ENCODE measurements around the gene BTBD7. TPM values are rescaled to one million over a fixed set of nuclear protein-coding genes. Genes with fewer than 3 reads are reported as not detected.

The BTBD7 gene
- total and polyA plus RNA-seq, 3 experiments from 2014 or later = 9.6 to 25.7 (median 25.2) TPM

- Mint-ChIP-seq H3K9me3 (no peaks in the 10 kb centered on the region), H3K4me3 (no peak overlapping the region), H3K4me1 (peaks cover 18 to 57% (median 34%) of the 10 kb centered on the region in 3 donors), H3K27ac (peak overlapping the region in 2 of 8 donors; percentile 7 to 34), H3K27me3 (peaks cover 0 to 1% of the 10 kb centered on the region in 2 donors), H3K36me3 (peaks cover 0 to 38% (median 5%) of the 10 kb centered on the region in 3 donors)
- DNase-seq = no peak
- POLR2A ChIA-PET = interaction anchor here (0.6 kb wide), 1 partner anchor 399 kb away, joined by 5 read pairs; no protein-coding TSS in a partner anchor
- Histone ChIP-seq H3K9me3 (ENCODE audit: low read length) (no peaks in the 10 kb centered on the region), H3K4me1 (ENCODE audit: insufficient read depth, low read length) (no peaks in the 10 kb centered on the region), H3K27me3 (ENCODE audit: insufficient read depth, low read length, poor library complexity, severe bottlenecking) (no peaks in the 10 kb centered on the region), H3K36me3 (ENCODE audit: insufficient read depth, low read length) (no peaks in the 10 kb centered on the region), H3K4me3 (ENCODE audit: low read length) (no peak overlapping the region), H3K27ac (ENCODE audit: low read depth, low read length) (no peak overlapping the region)
- CTCF ChIA-PET = no interaction called here
These were observed 63.3 kb downstream of the BTBD7 start for GRCh38 chr14:93269341-93270068.

- CTCF ChIA-PET = no interaction called here
- peak overlapping the region in 2 of 8 donors; percentile 1 to 88 for H3K27ac Mint-ChIP-seq
These were observed 64.4 kb downstream of the BTBD7 start for GRCh38 chr14:93268406-93268805.

GRCh38 chr14:93267149-93267711 is 65.6 kb downstream of the BTBD7 start:
- H3K4me1 Mint-ChIP-seq = peaks cover 27 to 59% (median 44%) of the 10 kb centered on the region in 3 donors
- Histone ChIP-seq H3K27ac (ENCODE audit: low read depth, low read length) (no peak overlapping the region), H3K4me3 (ENCODE audit: low read length) (no peak overlapping the region), H3K9me3 (ENCODE audit: low read length) (no peaks in the 10 kb centered on the region), H3K27me3 (ENCODE audit: insufficient read depth, low read length, poor library complexity, severe bottlenecking) (no peaks in the 10 kb centered on the region), H3K36me3 (ENCODE audit: insufficient read depth, low read length) (peaks cover 9% of the 10 kb centered on the region), H3K4me1 (ENCODE audit: insufficient read depth, low read length) (no peaks in the 10 kb centered on the region)
- DNase-seq = no peak
- ChIA-PET POLR2A (no interaction called here), CTCF (no interaction called here)
- no peak overlapping the region for H3K4me3 Mint-ChIP-seq
- no peaks in the 10 kb centered on the region for H3K9me3 Mint-ChIP-seq
- peak overlapping the region in 4 of 8 donors; percentile 1 to 56 (median 22) for H3K27ac Mint-ChIP-seq
- H3K27me3 Mint-ChIP-seq = no peaks in the 10 kb centered on the region
- H3K36me3 Mint-ChIP-seq = peaks cover 6 to 43% (median 10%) of the 10 kb centered on the region in 3 donors

More at GRCh38 chr14:93268406-93268805, 64.4 kb downstream of the BTBD7 start:
- Histone ChIP-seq H3K27ac (ENCODE audit: low read depth, low read length) (no peak overlapping the region), H3K4me3 (ENCODE audit: low read length) (no peak overlapping the region), H3K9me3 (ENCODE audit: low read length) (no peaks in the 10 kb centered on the region), H3K4me1 (ENCODE audit: insufficient read depth, low read length) (no peaks in the 10 kb centered on the region), H3K27me3 (ENCODE audit: insufficient read depth, low read length, poor library complexity, severe bottlenecking) (no peaks in the 10 kb centered on the region), H3K36me3 (ENCODE audit: insufficient read depth, low read length) (peaks cover 7% of the 10 kb centered on the region)
- DNase-seq = no peak
- POLR2A ChIA-PET = no interaction called here
- Mint-ChIP-seq H3K4me1 (peaks cover 25 to 60% (median 45%) of the 10 kb centered on the region in 3 donors), H3K9me3 (no peaks in the 10 kb centered on the region), H3K36me3 (peaks cover 3 to 41% (median 7%) of the 10 kb centered on the region in 3 donors), H3K4me3 (no peak overlapping the region), H3K27me3 (peaks cover 0 to 1% of the 10 kb centered on the region in 2 donors)

DNA sequence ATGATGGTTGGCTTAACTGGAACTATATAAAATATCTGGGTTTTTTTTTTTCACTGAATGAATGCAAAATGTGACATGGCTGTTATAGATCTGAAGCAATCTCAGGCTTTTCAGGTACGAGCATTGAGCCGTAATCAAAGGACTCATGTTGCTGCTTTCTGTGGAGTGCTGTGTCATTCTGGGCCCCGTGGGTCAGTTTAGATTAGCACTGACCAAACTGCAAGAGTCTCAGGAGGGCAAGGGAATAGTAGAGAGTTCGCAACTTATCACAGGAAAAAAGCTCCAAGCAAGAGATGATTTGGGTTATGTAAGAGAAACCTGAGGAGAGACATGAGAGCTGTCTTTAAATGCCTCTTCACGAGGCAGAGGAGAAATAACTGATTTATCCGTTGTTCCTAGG is 66.7 kb downstream of the BTBD7 start:
- Mint-ChIP-seq H3K4me1 (peaks cover 27 to 58% (median 42%) of the 10 kb centered on the region in 3 donors), H3K36me3 (peaks cover 6 to 45% (median 12%) of the 10 kb centered on the region in 3 donors), H3K27me3 (no peaks in the 10 kb centered on the region), H3K4me3 (no peak overlapping the region), H3K27ac (no peak overlapping the region), H3K9me3 (no peaks in the 10 kb centered on the region)
- no peaks in the 10 kb centered on the region for H3K4me1 ChIP-seq (ENCODE audit: insufficient read depth, low read length)
- POLR2A ChIA-PET = no interaction called here
- no peaks in the 10 kb centered on the region for H3K9me3 ChIP-seq (ENCODE audit: low read length)
- H3K36me3 ChIP-seq (ENCODE audit: insufficient read depth, low read length) = peaks cover 9% of the 10 kb centered on the region
- no peak for DNase-seq
- H3K27ac ChIP-seq (ENCODE audit: low read depth, low read length) = no peak overlapping the region
- CTCF ChIA-PET = no interaction called here
- no peaks in the 10 kb centered on the region for H3K27me3 ChIP-seq (ENCODE audit: insufficient read depth, low read length, poor library complexity, severe bottlenecking)
- no peak overlapping the region for H3K4me3 ChIP-seq (ENCODE audit: low read length)

- Mint-ChIP-seq H3K27ac (peak overlapping the region in 2 of 8 donors; percentile 7 to 86), H3K9me3 (no peaks in the 10 kb centered on the region), H3K4me1 (peaks cover 24 to 44% (median 32%) of the 10 kb centered on the region in 3 donors), H3K36me3 (peaks cover 6 to 59% (median 13%) of the 10 kb centered on the region in 3 donors), H3K4me3 (no peak overlapping the region), H3K27me3 (no peaks in the 10 kb centered on the region)
- H3K4me1 ChIP-seq (ENCODE audit: insufficient read depth, low read length) = no peaks in the 10 kb centered on the region
- H3K4me3 ChIP-seq (ENCODE audit: low read length) = no peak overlapping the region
- H3K9me3 ChIP-seq (ENCODE audit: low read length) = no peaks in the 10 kb centered on the region
- DNase-seq = no peak
- H3K36me3 ChIP-seq (ENCODE audit: insufficient read depth, low read length) = peaks cover 16% of the 10 kb centered on the region
- H3K27ac ChIP-seq (ENCODE audit: low read depth, low read length) = no peak overlapping the region
- POLR2A ChIA-PET = no interaction called here
- CTCF ChIA-PET = interaction anchor here (1.3 kb wide), 1 partner anchor 13 kb away, joined by 4 read pairs; no protein-coding TSS in a partner anchor
- H3K27me3 ChIP-seq (ENCODE audit: insufficient read depth, low read length, poor library complexity, severe bottlenecking) = no peaks in the 10 kb centered on the region
These were observed 69.4 kb downstream of the BTBD7 start for GRCh38 chr14:93263416-93263815.

GRCh38 chr14:93262446-93262845 is 70.4 kb downstream of the BTBD7 start:
- Mint-ChIP-seq H3K36me3 (peaks cover 6 to 59% (median 13%) of the 10 kb centered on the region in 3 donors), H3K9me3 (no peaks in the 10 kb centered on the region), H3K27me3 (no peaks in the 10 kb centered on the region), H3K4me1 (peaks cover 18 to 37% (median 28%) of the 10 kb centered on the region in 3 donors), H3K4me3 (no peak overlapping the region), H3K27ac (peak overlapping the region in 2 of 8 donors; percentile 6 to 27)
- H3K27ac ChIP-seq (ENCODE audit: low read depth, low read length) = no peak overlapping the region
- H3K4me1 ChIP-seq (ENCODE audit: insufficient read depth, low read length) = no peaks in the 10 kb centered on the region
- POLR2A ChIA-PET = no interaction called here
- H3K9me3 ChIP-seq (ENCODE audit: low read length) = no peaks in the 10 kb centered on the region
- no peak overlapping the region for H3K4me3 ChIP-seq (ENCODE audit: low read length)
- CTCF ChIA-PET = interaction anchor here (1.3 kb wide), 1 partner anchor 12 kb away, joined by 4 read pairs; no protein-coding TSS in a partner anchor
- peaks cover 16% of the 10 kb centered on the region for H3K36me3 ChIP-seq (ENCODE audit: insufficient read depth, low read length)
- H3K27me3 ChIP-seq (ENCODE audit: insufficient read depth, low read length, poor library complexity, severe bottlenecking) = no peaks in the 10 kb centered on the region
- no peak for DNase-seq

GRCh38 chr14:93249128-93249831 is 83.6 kb downstream of the BTBD7 start:
- Mint-ChIP-seq H3K27ac (peak overlapping the region in 4 of 8 donors; percentile 26 to 68 (median 33)), H3K36me3 (peaks cover 17 to 83% (median 18%) of the 10 kb centered on the region in 3 donors), H3K4me3 (no peak overlapping the region), H3K4me1 (peaks cover 0 to 2% (median 0%) of the 10 kb centered on the region in 3 donors), H3K27me3 (no peaks in the 10 kb centered on the region), H3K9me3 (no peaks in the 10 kb centered on the region)
- ChIA-PET CTCF (interaction anchor here (0.7 kb wide), 1 partner anchor 11 kb away, joined by 3 read pairs; no protein-coding TSS in a partner anchor), POLR2A (no interaction called here)
- H3K36me3 ChIP-seq (ENCODE audit: insufficient read depth, low read length) = peaks cover 6% of the 10 kb centered on the region
- H3K4me3 ChIP-seq (ENCODE audit: low read length) = no peak overlapping the region
- DNase-seq = no peak
- H3K4me1 ChIP-seq (ENCODE audit: insufficient read depth, low read length) = no peaks in the 10 kb centered on the region
- H3K27me3 ChIP-seq (ENCODE audit: insufficient read depth, low read length, poor library complexity, severe bottlenecking) = no peaks in the 10 kb centered on the region
- H3K9me3 ChIP-seq (ENCODE audit: low read length) = no peaks in the 10 kb centered on the region
- no peak overlapping the region for H3K27ac ChIP-seq (ENCODE audit: low read depth, low read length)

Data from CD8-positive, alpha-beta memory T cell (primary cell).